Measurements from ENCODE around the gene ZNF219. TPM values are rescaled to one million over a fixed set of nuclear protein-coding genes. Genes with fewer than 3 reads are reported as not detected.

ZNF219 gene
- total and polyA plus RNA-seq, 7 experiments from 2014 or later = 2.3 to 22.1 (median 6.5) TPM

GRCh38 chr14:21070610-21071224 lies 27.7 kb downstream of the ZNF219 start:
- ATAC-seq (peak; percentile 28), DNase-seq (peak in 4 of 9 donors; percentile 26 to 29 (median 27))
- Histone ChIP-seq H3K36me3 (ENCODE audit: control insufficient read depth in 2 of 3, insufficient read depth in 3 of 3, low read length in 3 of 3) (no peaks in the 10 kb centered on the region), H3K4me3 (ENCODE audit: low read length) (peak overlapping the region; percentile 43), H3K9me3 (ENCODE audit: control insufficient read depth in 2 of 3, low read length in 3 of 3) (no peaks in the 10 kb centered on the region), H3K27ac (ENCODE audit: low read depth, low read length) (no peak overlapping the region), H3K27me3 (ENCODE audit: control insufficient read depth in 2 of 2, insufficient read depth in 2 of 2, low read length in 2 of 2) (peaks cover 20 to 36% of the 10 kb centered on the region in 2 donors), H3K4me1 (ENCODE audit: control insufficient read depth in 2 of 2, insufficient read depth in 2 of 2, low read length in 2 of 2) (peaks cover 21 to 29% of the 10 kb centered on the region in 2 donors)
- Mint-ChIP-seq H3K36me3 (no peaks in the 10 kb centered on the region), H3K27me3 (peaks cover 58 to 73% (median 68%) of the 10 kb centered on the region in 5 donors), H3K4me3 (peak overlapping the region; percentile 69 to 90 (median 82)), H3K4me1 (peaks cover 23 to 40% (median 35%) of the 10 kb centered on the region in 7 donors), H3K9me3 (peaks cover 0 to 1% (median 0%) of the 10 kb centered on the region in 11 donors), H3K27ac (peak overlapping the region in 7 of 9 donors; percentile 21 to 76 (median 51))
- ChIA-PET CTCF (interaction anchor here (0.5 to 2.1 kb wide), 7 partner anchors 22 to 1866 kb away, joined by 3 to 15 read pairs (median 5); no protein-coding TSS in a partner anchor), POLR2A (interaction anchor here (0.7 to 3.1 kb wide), 8 partner anchors 9 to 431 kb away, joined by 3 to 14 read pairs (median 4); partner anchors contain the start of gene TMEM253)
- intact Hi-C loops (cut with micrococcal nuclease) = loop anchor here in 1 of 2 donors (1.0 to 5.0 kb wide), 2 partner anchors 17 to 43 kb away; partner anchors contain the start of gene NDRG2

GRCh38 chr14:21070083-21070609 lies 28.3 kb downstream of the ZNF219 start, which contains the start of gene ARHGEF40:
TSS of gene ARHGEF40 (plus strand) at chr14:21070304. CDS start at chr14:21070397, 93 bp downstream.
- ATAC-seq (peak; percentile 10), DNase-seq (no peak)
- Mint-ChIP-seq H3K4me1 (peaks cover 23 to 40% (median 35%) of the 10 kb centered on the region in 7 donors), H3K27me3 (peaks cover 64 to 78% (median 73%) of the 10 kb centered on the region in 5 donors), H3K9me3 (peaks cover 0 to 1% (median 0%) of the 10 kb centered on the region in 11 donors), H3K27ac (peak within 1 kb of the TSS in 7 of 9 donors; percentile 21 to 76 (median 57)), H3K36me3 (no peaks in the 10 kb centered on the region), H3K4me3 (peak within 1 kb of the TSS; percentile 76 to 90 (median 84))
- Histone ChIP-seq H3K36me3 (ENCODE audit: control insufficient read depth in 2 of 3, insufficient read depth in 3 of 3, low read length in 3 of 3) (no peaks in the 10 kb centered on the region), H3K4me3 (ENCODE audit: low read length) (peak within 1 kb of the TSS; percentile 43), H3K4me1 (ENCODE audit: control insufficient read depth in 2 of 2, insufficient read depth in 2 of 2, low read length in 2 of 2) (peaks cover 21 to 29% of the 10 kb centered on the region in 2 donors), H3K9me3 (ENCODE audit: control insufficient read depth in 2 of 3, low read length in 3 of 3) (no peaks in the 10 kb centered on the region), H3K27me3 (ENCODE audit: control insufficient read depth in 2 of 2, insufficient read depth in 2 of 2, low read length in 2 of 2) (peaks cover 20 to 39% of the 10 kb centered on the region in 2 donors), H3K27ac (ENCODE audit: low read depth, low read length) (no peak within 1 kb of the TSS)
- POLR2A ChIA-PET = interaction anchor here (0.7 to 3.1 kb wide), 3 partner anchors 8 to 34 kb away, joined by 3 to 14 read pairs (median 4); partner anchors contain the start of gene TMEM253
- CTCF ChIA-PET = interaction anchor here (0.5 to 2.1 kb wide), 6 partner anchors 26 to 1866 kb away, joined by 3 to 15 read pairs (median 4); no protein-coding TSS in a partner anchor
- intact Hi-C loops (cut with micrococcal nuclease) = loop anchor here in 1 of 2 donors (5.0 kb wide), 1 partner anchor 43 kb away; the partner anchor contains the start of gene NDRG2

- Mint-ChIP-seq H3K27ac (peak overlapping the region in 3 of 9 donors; percentile 69 to 76 (median 75)), H3K9me3 (peaks cover 0 to 1% (median 0%) of the 10 kb centered on the region in 11 donors), H3K27me3 (peaks cover 66 to 81% (median 74%) of the 10 kb centered on the region in 5 donors), H3K4me1 (peaks cover 23 to 40% (median 35%) of the 10 kb centered on the region in 7 donors), H3K36me3 (no peaks in the 10 kb centered on the region), H3K4me3 (peak overlapping the region; percentile 68 to 89 (median 82))
- Histone ChIP-seq H3K27me3 (ENCODE audit: control insufficient read depth in 2 of 2, insufficient read depth in 2 of 2, low read length in 2 of 2) (peaks cover 20 to 39% of the 10 kb centered on the region in 2 donors), H3K4me1 (ENCODE audit: control insufficient read depth in 2 of 2, insufficient read depth in 2 of 2, low read length in 2 of 2) (peaks cover 21 to 29% of the 10 kb centered on the region in 2 donors), H3K4me3 (ENCODE audit: low read length) (peak overlapping the region; percentile 36), H3K9me3 (ENCODE audit: control insufficient read depth in 2 of 3, low read length in 3 of 3) (no peaks in the 10 kb centered on the region), H3K36me3 (ENCODE audit: control insufficient read depth in 2 of 3, insufficient read depth in 3 of 3, low read length in 3 of 3) (no peaks in the 10 kb centered on the region), H3K27ac (ENCODE audit: low read depth, low read length) (no peak overlapping the region)
- no peak for ATAC-seq
- ChIA-PET CTCF (interaction anchor here (1.4 to 5.3 kb wide), 7 partner anchors 23 to 55 kb away, joined by 5 to 76 read pairs (median 7); partner anchors contain the start of gene TMEM253), POLR2A (interaction anchor here (1.1 to 1.7 kb wide), 3 partner anchors 8 to 36 kb away, joined by 3 to 10 read pairs (median 4); no protein-coding TSS in a partner anchor)
- peak in 4 of 9 donors; percentile 14 to 27 (median 24) for DNase-seq
- intact Hi-C loops (cut with micrococcal nuclease) = loop anchor here (1.0 to 5.0 kb wide), 5 partner anchors 18 to 67 kb away; partner anchors contain the start of gene NDRG2 (in 2 of the 2)
Measured at GRCh38 chr14:21069388-21070082, 28.9 kb downstream of the ZNF219 start.

- CTCF ChIA-PET = interaction anchor here (0.6 to 5.3 kb wide), 15 partner anchors 11 to 1032 kb away, joined by 3 to 76 read pairs (median 4); partner anchors contain the start of genes RNASE8 and TMEM253
- DNase-seq (peak in 7 of 9 donors; percentile 35 to 60 (median 50)), ATAC-seq (peak; percentile 63)
- peaks cover 68 to 82% (median 77%) of the 10 kb centered on the region in 5 donors for H3K27me3 Mint-ChIP-seq
- peaks cover 23 to 40% (median 35%) of the 10 kb centered on the region in 7 donors for H3K4me1 Mint-ChIP-seq
- Histone ChIP-seq H3K27ac (ENCODE audit: low read depth, low read length) (no peak overlapping the region), H3K4me1 (ENCODE audit: control insufficient read depth in 2 of 2, insufficient read depth in 2 of 2, low read length in 2 of 2) (peaks cover 21 to 29% of the 10 kb centered on the region in 2 donors), H3K36me3 (ENCODE audit: control insufficient read depth in 2 of 3, insufficient read depth in 3 of 3, low read length in 3 of 3) (no peaks in the 10 kb centered on the region), H3K4me3 (ENCODE audit: low read length) (peak overlapping the region; percentile 41), H3K9me3 (ENCODE audit: control insufficient read depth in 2 of 3, low read length in 3 of 3) (no peaks in the 10 kb centered on the region), H3K27me3 (ENCODE audit: control insufficient read depth in 2 of 2, insufficient read depth in 2 of 2, low read length in 2 of 2) (peaks cover 20 to 39% of the 10 kb centered on the region in 2 donors)
- H3K4me3 Mint-ChIP-seq = peak overlapping the region; percentile 68 to 89 (median 82)
- no peaks in the 10 kb centered on the region for H3K36me3 Mint-ChIP-seq
- peak overlapping the region in 4 of 9 donors; percentile 62 to 85 (median 73) for H3K27ac Mint-ChIP-seq
- POLR2A ChIA-PET = interaction anchor here (1.1 to 1.6 kb wide), 2 partner anchors 19 to 36 kb away, joined by 4 to 10 read pairs; no protein-coding TSS in a partner anchor
- intact Hi-C loops (cut with micrococcal nuclease) = loop anchor here (1.0 to 2.0 kb wide), 6 partner anchors 19 to 68 kb away; partner anchors contain the start of gene NDRG2 (in 1 of the 2)
- H3K9me3 Mint-ChIP-seq = peaks cover 0 to 1% (median 0%) of the 10 kb centered on the region in 11 donors
Measured at GRCh38 chr14:21068521-21069387, 29.7 kb downstream of the ZNF219 start.

GRCh38 chr14:21066882-21067502 lies 31.5 kb downstream of the ZNF219 start:
- intact Hi-C loops (cut with micrococcal nuclease) = loop anchor here in 1 of 2 donors (1.0 to 2.0 kb wide), 2 partner anchors 37 to 52 kb away; no protein-coding TSS in a partner anchor
- H3K9me3 ChIP-seq (ENCODE audit: control insufficient read depth in 2 of 3, low read length in 3 of 3) = no peaks in the 10 kb centered on the region
- H3K27me3 Mint-ChIP-seq = peaks cover 63 to 82% (median 79%) of the 10 kb centered on the region in 5 donors
- ChIA-PET CTCF (interaction anchor here (0.6 to 5.3 kb wide), 5 partner anchors 28 to 52 kb away, joined by 3 to 76 read pairs (median 4); no protein-coding TSS in a partner anchor), POLR2A (interaction anchor here (1.1 kb wide), 1 partner anchor 38 kb away, joined by 8 read pairs; no protein-coding TSS in a partner anchor)
- no peaks in the 10 kb centered on the region for H3K36me3 ChIP-seq (ENCODE audit: control insufficient read depth in 2 of 3, insufficient read depth in 3 of 3, low read length in 3 of 3)
- H3K4me3 Mint-ChIP-seq = no peak overlapping the region
- no peak overlapping the region for H3K27ac Mint-ChIP-seq
- no peaks in the 10 kb centered on the region for H3K9me3 Mint-ChIP-seq
- H3K27me3 ChIP-seq (ENCODE audit: control insufficient read depth in 2 of 2, insufficient read depth in 2 of 2, low read length in 2 of 2) = peaks cover 9 to 37% of the 10 kb centered on the region in 2 donors
- no peaks in the 10 kb centered on the region for H3K36me3 Mint-ChIP-seq
- DNase-seq (peak in 3 of 9 donors; percentile 13 to 31 (median 24)), ATAC-seq (no peak)
- H3K4me1 Mint-ChIP-seq = peaks cover 23 to 33% (median 29%) of the 10 kb centered on the region in 7 donors
- peaks cover 21 to 29% of the 10 kb centered on the region in 2 donors for H3K4me1 ChIP-seq (ENCODE audit: control insufficient read depth in 2 of 2, insufficient read depth in 2 of 2, low read length in 2 of 2)
- no peak overlapping the region for H3K27ac ChIP-seq (ENCODE audit: low read depth, low read length)
- no peak overlapping the region for H3K4me3 ChIP-seq (ENCODE audit: low read length)
